GM12892 (cell line): ENCODE measurements around the gene KERA.

Experiments used
- POLR2A ChIP-seq: IDR thresholded peaks from 2 replicates; pipeline ENCODE4 v1.6.1; 2011; ENCODE audit warnings: low read depth, low read length, control low read depth
- POLR2AphosphoS5 ChIP-seq: IDR thresholded peaks from 2 replicates; pipeline ENCODE4 v1.6.1; 2011; ENCODE audit warnings: low read depth, low read length, control low read depth

GRCh38 chr12:91001306-91001705 lies 56.5 kb downstream of the KERA start:
- TF ChIP-seq POLR2A (no peak), POLR2AphosphoS5 (no peak)
